HG03064 (cell line): Measurements from ENCODE around the gene ERBB3.
"Not testable (repeated sequence)": the region's sequence is repeated elsewhere in the genome, so short reads cannot be mapped to it uniquely, and the experiment has no call there.

Experiments
- ATAC-seq: cut with Tn5 transposase; IDR thresholded peaks from one replicate; pipeline ENCODE4 v1.9.1; 2021; ENCODE audit warnings: low read depth; ENCODE audit not compliant: unreplicated experiment

ERBB3 gene

GRCh38 chr12:56079723-56080555 is at the start of gene ERBB3:
Gene ERBB3 (plus strand): TSS chr12:56080165. CDS start chr12:56080301, 136 bp downstream.
- ATAC-seq = no peak

GRCh38 chr12:56031987-56032386 is 48.0 kb upstream of the ERBB3 start:
- ATAC-seq = no peak

GRCh38 chr12:56034586-56035332 is 45.2 kb upstream of the ERBB3 start:
- ATAC-seq = no peak

- ATAC-seq = no peak
Measured at GRCh38 chr12:56037161-56037560, 42.8 kb upstream of the ERBB3 start.

- ATAC-seq = no peak
Measured at GRCh38 chr12:56038022-56038655, 41.8 kb upstream of the ERBB3 start.

GRCh38 chr12:56040151-56040550 is 39.8 kb upstream of the ERBB3 start:
- no peak for ATAC-seq

GRCh38 chr12:56040963-56041551 is 38.9 kb upstream of the ERBB3 start:
- ATAC-seq = no peak

GRCh38 chr12:56041552-56042429 is 38.2 kb upstream of the ERBB3 start, which contains the start of gene RPS26:
Gene RPS26 (plus strand): TSS chr12:56041918. CDS start chr12:56042167, 249 bp downstream.
- ATAC-seq = peak; percentile 94

- not testable (repeated sequence) for ATAC-seq
Measured at GRCh38 chr12:56042430-56042813, 37.5 kb upstream of the ERBB3 start.

GRCh38 chr12:56042843-56043242 is 37.1 kb upstream of the ERBB3 start:
- no peak for ATAC-seq

GRCh38 chr12:56046027-56046780 is 33.8 kb upstream of the ERBB3 start:
- no peak for ATAC-seq

- ATAC-seq = no peak
Measured at GRCh38 chr12:56053407-56053893, 26.5 kb upstream of the ERBB3 start.

GRCh38 chr12:56059964-56060363 is 20.0 kb upstream of the ERBB3 start:
- not testable (repeated sequence) for ATAC-seq

- no peak for ATAC-seq
Measured at GRCh38 chr12:56061982-56062381, 18.0 kb upstream of the ERBB3 start.

- no peak for ATAC-seq
Measured at GRCh38 chr12:56062996-56063395, 17.0 kb upstream of the ERBB3 start.

- ATAC-seq = no peak
Measured at GRCh38 chr12:56071648-56072047, 8.3 kb upstream of the ERBB3 start.

- no peak for ATAC-seq
Measured at GRCh38 chr12:56074396-56074795, 5.6 kb upstream of the ERBB3 start.

- ATAC-seq = not testable (repeated sequence)
Measured at GRCh38 chr12:56077966-56078365, 2.0 kb upstream of the ERBB3 start.

GRCh38 chr12:56078427-56078826 is 1.5 kb upstream of the ERBB3 start:
- ATAC-seq = no peak
